CD4-positive, alpha-beta T cell treated with Interleukin-6 for 4 hours (primary cell): ENCODE measurements around the gene KRT16.
"Not testable (repeated sequence)": the region's sequence is repeated elsewhere in the genome, so short reads cannot be mapped to it uniquely, and the experiment has no call there.

ENCODE experiments used
- DNase-seq: peaks from one replicate; pipeline ENCODE4 v3.0.0-alpha.2; 2020; ENCODE audit warnings: mixed read lengths

Gene KRT16

DNA sequence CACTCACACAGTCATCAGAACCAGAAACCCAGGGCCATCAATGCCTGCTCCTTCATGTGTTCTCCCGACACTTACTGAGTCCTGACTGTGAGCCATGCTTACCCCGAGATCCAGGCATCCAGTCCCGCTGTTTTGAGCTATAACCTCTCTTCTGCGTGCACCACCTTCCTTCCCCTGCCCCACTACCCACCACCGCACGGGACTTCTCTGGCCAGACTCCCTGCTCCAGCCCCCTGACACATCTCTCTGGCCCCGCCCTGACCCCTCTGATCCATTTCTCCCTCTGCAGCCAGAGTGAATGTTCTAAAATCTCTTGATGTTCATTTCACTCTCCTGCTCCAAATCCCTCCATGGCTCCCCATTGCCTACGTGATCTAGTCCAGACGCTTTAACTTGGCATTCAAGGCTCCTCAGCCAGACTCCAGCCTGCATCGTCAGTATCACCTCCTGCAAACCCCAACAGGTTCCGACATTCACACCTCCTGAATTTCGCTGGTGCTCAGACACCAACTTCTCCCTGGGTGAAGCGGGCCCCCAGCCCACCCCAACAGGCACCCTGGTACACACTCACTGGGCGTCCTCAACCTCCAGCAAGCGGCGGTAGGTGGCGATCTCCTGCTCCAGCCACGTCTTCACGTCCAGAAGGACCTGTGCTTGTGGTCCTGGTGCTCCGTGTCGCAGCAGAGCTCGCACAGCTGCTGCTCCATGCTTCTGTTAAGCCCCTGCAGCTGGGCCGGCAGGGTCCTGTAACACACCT lies 14.9 kb upstream of the KRT16 start:
- DNase-seq: no peak

DNA sequence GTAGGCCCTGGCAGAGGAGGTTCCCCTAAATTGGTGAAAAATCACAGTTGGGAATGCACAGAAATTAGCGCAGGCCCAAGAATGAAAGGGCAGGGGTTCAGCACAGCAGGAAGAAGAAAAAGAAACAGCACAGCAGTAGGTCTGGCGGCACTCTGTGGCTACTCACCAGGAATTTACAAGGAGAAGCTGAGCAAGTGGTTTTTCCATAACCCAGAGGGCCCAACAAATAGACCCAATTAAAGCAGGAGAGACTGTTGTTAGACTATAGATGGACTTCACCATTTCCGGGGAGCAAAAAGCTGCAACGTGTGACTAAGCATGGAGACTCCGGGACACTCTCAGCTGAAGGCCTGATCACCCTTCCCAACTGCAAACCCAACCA lies 14.3 kb upstream of the KRT16 start:
- not testable (repeated sequence) for DNase-seq

DNA sequence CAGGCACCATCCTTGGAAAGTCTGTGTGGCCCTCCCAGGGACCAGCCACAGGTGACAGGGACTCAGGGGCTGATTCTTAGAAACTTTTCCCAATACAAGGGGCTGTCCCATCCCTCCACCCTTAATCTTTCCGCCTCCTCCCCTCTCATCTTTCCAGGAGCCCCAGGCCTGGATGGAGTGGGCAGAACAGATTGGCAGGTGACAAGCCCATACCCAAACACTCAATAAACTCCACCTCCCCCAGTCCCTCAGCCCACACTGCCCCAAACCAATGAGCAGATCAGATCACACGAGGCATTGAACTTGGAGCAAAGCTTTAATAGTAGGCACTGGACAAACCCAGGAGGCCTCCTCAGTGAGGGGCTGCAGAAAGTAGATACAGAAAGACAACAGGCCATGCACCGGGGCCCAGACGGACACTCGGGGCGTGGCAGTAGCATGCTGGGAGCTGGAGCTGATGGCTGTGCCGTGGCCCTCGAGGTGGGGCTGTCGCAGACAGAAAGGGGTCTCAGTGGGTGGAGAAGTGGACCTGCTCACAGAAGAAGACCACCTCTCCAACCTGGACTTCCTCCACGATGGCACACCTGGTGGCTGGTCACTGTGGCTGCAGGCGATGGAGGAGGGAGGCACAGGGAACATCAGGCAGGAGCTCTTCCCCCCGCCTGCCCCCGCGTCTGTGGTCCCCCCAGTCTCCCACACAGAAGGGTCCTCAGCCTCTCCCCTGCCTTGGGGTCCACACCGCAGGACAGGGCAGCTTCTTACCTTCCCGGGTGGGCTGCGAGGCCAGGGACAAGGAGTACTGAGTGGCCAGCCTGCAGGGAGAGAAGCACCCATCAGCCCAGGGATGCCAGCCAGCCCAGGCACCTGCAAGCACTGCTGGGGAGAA lies 13.7 kb upstream of the KRT16 start:
- not testable (repeated sequence) for DNase-seq

DNA sequence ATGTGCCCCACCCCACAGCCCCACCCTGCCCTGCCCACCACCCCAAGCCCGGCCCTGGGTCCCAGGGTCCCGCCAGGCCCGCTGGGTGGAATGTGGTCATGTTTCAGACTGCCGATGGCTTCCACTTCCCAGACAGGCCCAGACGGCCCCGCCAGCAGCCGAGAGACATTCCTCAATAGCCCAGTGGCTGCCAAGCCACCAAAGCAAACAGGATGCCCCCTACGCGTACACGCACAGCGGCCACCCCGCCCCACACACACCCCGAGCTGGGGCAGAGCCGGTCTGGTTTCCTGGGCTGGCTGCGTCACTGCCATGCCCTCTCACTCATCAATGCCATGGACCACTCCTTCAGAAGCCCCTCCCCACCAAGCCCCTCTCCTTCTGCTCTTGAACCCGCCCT lies 13.0 kb upstream of the KRT16 start:
- no peak for DNase-seq

DNA sequence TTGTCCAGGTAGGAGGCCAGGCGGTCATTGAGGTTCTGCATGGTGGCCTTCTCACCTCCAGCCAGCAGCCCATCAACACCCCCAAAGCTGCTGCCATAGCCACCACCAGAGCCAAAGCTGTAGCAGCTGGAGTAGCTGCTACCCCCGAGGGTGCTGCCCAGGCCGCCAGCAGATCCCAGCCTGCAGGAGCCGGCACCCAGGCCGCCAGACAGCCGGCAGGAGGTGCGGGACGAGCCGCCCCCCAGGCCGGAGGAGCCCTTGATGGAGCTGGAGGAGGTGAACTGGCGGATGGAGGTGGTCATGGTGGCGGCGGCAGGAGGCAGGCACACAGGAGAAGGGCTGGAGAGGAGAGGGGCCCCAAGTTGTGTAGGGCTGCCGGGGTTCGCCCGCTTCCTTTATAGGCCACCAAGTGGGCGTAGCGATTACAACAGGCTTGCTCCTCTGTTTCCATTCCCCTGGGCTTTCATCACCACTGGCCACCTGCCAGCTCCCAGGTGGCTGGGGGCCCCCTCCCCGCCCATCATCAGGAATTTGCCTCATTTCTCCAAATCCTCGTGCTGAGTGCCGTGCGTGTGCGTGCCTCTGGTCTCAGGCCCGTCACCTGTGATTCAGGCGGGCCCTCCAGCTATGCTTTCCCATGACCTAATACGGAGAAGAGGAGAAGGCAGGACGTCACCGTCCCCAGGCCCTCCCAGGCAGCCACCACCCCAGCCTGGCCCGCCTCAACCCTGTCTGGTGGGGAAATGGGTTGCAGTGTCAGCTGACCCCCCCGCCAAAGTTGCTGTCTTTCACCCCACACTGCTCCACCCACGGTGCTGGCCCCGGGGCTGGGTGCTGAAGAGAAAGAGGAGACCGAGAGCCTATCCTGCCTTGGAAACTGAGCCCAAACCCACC lies 11.9 kb upstream of the KRT16 start, which contains the start of gene KRT17:
KRT17 (minus strand) TSS at position 368 of the 894 bp plus-strand sequence; CDS start at position 302, 66 bp downstream.
- DNase-seq: no peak

DNA sequence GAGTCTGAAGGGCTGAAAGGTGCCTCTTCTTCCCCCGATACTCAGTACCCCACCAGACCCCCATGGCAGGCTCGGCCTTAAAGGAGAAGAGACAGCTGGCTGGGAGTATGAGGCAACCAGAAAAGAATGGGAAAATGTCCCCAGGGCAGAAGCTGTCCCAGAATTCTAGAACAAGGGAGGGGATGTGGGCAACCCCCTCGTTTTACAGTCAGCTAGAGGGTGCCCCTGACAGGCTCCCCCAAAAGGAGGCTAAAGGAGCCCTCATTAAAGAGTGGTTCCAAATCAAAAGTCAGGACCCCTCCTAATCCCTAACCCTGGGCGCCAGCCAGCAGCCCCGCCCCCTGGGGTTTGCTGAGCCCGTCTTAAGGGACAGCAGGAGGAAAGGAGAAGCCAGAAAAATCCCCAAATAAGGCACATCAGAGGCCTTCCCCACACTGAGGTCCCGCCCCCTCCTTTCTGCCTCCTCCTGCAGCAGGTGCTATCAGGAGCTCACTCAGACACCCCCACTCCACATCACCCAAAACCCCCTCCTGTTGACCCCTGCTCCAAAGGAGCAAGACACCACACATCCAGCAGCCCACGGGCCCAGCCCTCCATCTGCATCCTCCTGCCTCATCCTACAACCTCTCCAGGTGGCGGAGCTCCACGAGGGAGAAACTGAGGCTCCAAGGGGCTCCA lies 10.8 kb upstream of the KRT16 start:
- not testable (repeated sequence) for DNase-seq

DNA sequence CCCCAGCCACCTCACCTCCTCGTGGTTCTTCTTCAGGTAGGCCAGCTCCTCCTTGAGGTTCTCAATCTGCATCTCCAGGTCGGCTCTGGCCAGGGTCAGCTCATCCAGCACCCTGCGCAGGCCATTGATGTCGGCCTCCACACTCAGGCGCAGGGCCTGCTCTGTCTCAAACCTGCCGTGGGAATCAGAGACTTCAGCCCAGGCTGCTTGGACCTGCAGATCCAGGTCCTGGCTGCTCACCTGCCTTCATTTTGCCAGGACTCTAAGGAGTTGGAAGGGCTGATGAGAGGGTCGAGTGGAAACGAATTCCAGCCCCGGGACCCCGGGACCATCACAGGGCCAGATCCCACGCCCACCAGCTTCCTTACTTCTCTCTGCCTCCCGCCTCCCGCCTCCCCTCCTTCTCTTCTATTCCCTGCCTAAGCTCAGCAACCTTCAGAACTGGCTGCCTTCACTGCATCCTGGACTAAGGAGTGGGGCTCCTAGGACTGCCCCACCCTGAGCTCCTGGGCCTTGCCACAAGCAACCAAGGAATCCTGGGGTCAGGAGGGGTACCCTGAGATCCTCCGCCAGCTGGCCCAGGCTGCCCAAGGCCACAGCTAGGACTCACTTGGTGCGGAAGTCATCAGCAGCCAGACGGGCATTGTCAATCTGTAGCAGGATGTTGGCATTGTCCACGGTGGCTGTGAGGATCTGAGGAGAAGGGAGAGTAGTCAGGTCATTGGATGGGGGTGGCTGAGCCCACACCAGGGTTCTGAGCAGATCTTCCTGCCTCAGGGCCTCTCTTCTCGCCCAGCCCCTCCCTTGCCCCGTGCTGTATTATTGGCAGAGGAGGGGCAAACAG lies 10.0 kb upstream of the KRT16 start:
- not testable (repeated sequence) for DNase-seq

DNA sequence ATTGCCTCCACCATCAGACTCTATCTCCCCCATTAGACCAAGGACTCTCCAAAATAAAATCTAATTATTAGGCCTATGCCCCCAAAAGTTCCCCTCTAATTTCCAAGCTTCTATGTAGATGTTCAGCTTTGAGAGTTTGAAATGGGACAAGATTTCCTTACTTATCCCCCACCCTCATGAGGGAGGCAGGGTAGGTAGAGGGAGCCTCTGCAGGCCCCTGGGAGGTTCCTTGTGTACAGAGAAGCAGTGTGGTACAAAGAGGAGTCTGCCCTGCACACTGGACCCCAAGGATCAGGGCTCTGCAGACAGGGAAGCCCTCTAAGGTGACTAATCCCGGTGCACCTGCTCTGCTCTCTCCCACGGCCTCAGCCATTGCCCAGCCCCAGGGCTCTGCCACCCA lies 9.3 kb upstream of the KRT16 start:
- no peak for DNase-seq

DNA sequence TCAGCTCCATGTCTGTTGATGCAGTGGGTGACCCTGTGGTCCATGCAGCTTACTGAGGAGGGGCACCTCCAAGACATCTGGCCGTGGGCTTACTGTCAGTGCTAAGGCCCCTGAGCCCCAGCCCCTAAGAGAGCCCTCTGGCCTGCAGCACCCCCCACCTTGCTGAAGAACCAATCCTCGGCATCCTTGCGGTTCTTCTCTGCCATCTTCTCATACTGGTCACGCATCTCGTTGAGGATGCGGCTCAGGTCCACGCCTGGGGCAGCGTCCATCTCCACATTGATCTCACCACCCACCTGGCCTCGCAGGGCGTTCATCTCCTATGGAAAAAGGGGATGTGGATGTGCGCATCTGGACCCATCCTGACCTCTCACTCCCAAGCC lies 8.9 kb upstream of the KRT16 start:
- not testable (repeated sequence) for DNase-seq

DNA sequence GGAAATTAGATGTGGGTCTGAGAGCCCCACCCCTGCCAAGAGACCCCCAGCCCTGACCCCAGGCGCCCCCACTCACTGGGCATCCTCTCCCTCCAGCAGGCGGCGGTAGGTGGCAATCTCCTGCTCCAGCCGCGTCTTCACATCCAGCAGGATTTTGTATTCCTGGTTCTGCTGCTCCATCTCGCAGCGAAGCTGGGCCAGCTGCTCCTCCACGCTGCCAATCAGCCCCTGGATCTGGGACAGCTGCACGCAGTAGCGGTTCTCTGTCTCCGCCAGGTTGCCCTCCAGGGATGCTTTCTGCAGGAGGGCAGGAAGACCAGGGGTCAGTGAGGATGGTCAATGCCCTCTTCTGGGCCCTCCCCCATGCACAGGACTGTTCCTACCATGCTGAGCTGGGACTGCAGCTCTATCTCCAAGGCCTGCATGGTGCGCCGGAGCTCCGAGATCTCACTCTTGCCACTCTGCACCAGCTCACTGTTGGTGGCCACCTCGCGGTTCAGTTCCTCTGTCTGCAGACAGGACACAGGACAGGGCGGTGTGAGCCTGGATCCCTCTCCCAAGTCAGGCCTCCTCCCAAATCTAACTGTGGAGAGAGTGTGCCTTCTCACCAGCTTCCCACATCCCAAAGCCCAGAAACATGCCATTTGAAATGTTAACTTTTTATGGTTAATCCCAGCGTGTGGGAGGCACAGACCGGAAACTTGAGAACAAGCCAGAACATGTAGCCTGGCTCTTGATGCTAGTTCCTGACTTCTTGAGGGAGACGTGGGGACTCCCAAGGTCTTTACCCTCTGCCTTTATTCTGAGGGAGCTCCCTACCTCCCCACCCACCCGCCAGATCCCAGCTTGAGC lies 8.2 kb upstream of the KRT16 start:
- no peak for DNase-seq

DNA sequence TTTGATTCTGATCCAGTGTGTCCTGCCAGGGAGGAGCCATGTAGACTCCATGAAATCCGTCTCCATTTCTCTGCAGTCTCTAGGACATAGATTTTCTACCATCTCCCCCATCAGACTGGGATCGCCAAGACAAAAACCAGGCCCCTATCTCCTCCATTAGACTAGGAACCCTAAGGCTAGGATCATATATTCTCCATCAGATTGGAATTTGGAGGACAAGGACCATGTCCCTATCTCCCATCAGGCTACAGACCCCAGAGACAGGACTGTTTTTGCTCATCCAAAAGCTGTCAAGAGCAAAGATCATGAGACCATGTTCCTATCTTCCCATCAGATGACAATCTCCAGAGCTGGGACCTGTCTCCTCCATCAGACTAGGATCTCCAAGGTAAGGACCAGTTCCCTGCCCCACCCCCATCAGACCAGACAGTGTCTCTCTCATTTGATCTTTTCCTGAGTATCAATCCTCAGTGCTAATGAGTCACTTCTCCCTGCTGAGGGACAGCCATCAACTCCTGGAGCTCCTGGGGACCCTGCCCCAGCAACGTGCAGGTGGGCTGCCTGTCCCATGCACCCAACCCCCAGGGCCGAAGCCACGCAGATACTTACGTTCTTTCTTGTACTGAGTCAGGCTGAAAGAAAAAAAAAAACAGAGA lies 7.5 kb upstream of the KRT16 start:
- not testable (repeated sequence) for DNase-seq

DNA sequence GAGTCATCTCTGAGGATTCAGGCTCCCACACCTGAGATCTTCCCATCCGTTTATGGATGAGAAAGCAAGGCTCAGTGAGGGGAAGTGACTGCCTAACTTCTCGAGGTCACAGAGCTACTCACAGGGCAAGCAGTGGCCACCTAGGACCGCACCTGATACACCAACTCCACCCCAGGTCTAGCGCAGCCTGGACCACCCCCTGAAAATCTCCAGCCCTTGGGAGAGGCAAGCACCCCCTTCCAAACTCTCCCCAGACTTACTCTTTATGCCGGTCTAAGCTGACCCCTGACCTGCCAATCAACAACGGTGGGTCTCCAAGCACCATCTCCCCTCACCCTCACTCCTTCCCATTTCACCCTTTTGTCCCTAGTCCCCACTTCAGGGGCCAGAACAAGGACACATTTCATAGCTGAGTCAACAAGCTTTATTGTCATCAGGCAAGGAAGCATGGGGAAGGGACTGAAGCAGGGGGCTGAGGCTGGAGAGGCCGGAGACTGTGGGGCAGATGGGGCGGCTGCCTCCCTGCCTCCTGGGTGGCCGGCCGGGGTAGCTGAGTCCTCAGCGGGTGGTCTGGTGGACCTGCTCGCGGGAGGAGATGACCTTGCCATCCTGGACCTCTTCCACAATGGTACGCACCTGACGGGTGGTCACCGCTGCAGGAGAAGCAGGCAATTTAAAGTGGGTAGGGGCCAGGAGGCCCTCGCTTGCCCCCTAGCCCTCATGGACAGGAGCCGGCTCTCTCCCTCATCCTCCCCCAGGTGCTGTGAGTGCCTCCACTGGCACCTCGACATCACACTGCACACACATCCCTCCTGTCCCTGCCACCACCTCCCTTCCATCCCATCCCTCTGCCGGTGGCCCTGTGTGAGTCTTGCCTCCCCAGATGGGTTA lies 6.7 kb upstream of the KRT16 start:
- DNase-seq: no peak

DNA sequence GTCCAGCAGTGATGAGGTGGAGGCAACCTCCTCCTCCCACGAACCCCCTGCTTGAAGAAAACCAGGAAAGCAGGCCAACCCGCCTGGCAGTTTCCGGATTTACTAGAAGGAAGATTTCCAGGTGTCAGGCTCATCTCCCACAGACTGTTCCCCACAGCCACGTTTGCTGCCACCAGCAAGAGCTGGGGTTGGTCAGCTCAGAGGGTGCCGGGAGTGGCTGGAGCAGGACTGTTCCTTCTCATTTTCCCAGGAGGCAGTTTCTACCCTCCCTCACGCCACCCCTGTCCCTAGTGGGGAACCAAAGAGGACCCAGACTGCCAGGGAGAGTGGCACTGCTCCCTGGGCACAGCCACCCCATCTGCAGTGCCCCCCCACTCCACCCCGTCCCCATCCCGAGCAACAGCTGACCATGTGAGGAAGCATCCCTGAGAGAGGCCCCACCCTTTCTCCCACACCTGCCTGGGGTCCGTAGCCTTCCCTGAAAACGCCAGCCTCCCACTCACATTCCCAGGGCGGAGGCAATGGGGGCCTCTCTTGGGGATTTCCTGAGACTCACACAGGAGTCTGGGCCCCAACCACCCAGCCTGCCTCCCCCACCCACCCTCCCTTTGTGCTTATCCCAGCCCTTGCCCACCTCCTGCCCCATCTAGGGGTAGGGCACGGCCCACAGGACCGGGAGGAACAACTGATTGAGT lies 5.9 kb upstream of the KRT16 start:
- DNase-seq: no peak

DNA sequence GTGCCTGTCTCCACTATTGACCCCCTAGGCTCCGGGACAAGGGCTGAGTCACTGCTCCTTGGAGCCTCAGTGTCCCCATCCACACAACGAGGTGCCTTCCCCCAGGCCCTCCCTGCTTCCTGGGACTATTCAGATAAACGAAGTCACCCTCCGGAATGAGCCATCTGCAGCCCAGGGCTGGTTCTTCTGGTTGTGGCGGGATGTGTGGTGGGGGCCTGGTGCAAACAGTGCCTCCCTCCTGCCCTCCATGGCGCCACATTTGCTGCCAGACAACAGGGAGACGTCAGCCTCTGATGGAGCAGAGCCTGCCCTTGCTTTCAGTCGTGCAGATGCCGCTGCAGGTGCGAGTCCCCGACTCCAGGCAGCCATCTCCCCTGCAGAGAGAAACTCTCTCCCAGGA lies 5.1 kb upstream of the KRT16 start:
- no peak for DNase-seq

DNA sequence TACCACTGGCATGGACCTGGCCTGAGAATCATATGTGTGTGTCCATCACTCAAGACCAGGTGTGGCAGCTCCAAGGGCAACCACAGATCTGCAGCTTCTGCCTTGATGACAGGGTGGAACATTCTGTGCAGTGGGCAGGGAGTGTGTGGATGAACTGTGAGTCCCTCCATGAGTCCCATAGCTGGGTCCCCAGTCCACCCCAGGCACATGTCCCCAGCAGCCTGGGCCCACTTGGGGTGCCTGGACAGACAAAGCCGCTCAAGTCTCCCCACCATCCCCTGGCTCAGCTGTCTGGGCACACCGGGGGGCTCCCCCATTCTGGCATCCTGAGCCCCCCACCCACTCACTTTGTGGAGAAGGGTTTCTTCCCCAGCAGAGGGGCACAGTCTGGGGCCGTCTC lies 4.6 kb upstream of the KRT16 start:
- DNase-seq: no peak

DNA sequence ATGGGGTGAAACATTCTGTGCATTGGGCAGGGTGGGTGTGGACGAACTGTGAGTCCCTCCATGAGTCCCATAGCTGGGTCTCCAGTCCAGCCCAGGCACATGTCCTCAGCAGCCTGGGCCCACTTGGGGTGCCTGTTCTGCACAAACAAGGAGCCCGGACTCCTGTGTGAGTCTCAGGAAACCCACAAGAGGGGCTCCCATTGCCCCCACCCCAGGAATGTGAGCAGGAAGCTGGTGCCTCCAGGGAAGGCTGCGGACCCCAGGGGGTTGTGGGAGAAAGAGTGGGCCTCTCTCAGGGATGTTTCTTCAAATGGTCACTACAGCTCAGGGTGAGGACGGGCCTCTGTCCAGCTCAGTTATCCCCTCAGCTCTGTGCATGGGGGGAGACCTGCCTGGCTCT lies 3.9 kb upstream of the KRT16 start:
- not testable (repeated sequence) for DNase-seq

DNA sequence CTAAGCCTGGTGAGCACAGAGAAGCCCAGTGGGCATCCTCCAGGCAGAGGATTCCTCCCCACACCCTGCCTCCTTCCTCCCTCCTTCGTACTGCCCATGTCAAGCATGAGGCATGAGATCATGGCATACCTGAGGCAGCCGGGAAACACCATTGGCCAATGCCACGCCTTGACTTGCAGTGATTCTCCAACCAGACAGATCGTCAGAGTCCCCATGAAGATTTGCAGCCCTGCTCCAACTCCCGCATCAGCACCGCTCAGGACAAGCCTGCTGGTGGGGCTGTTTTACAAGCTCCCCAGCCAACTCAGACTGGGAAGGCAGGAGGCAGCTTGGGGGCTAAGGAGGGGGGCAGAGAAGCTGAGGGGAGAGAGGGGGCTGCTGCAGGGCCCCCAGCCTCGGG lies 2.9 kb upstream of the KRT16 start:
- DNase-seq: no peak

DNA sequence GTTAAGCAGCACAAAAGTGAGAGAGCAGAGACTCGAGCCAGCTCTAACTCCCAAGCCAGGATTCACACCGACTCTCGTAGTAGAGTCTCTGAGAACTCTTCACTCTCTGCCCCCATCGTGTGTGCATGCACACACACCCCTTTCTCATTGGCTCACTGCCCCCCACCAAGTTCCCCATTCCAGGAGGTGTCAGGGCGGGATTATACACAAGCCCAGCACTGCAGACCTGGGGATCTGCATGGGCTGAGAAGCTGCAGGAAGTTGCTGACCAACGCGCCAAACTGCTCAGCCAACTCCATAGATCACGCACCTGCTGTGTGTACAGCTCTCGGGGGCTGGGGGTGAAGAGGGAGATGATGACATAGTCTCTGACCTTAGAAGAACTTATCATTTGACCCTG lies 2.2 kb upstream of the KRT16 start:
- DNase-seq: not testable (repeated sequence)
